GM10248 (cell line): ENCODE data around the gene TOX2.

ENCODE experiments used
- CTCF ChIA-PET: fragments of 300-600 bp; sonication (Branson Sonifier 250); formaldehyde crosslinking; extraction: SDS; loops from one replicate; lab custom pipeline; 2021; ENCODE audit warnings: antibody characterized with exemption; lab: Yijun Ruan, JAX
- POLR2A ChIA-PET: fragments of 350-650 bp; sonication (Branson Sonifier 250); formaldehyde crosslinking; extraction: SDS; loops from one replicate; lab custom pipeline; 2020; ENCODE audit warnings: antibody characterized with exemption; lab: Yijun Ruan, JAX
- DNase-seq: peaks from one replicate; pipeline ENCODE4 v3.0.0; 2012; ENCODE audit errors: extremely low spot score
- CTCF ChIP-seq: IDR thresholded peaks from 2 replicates; pipeline ENCODE4 v1.5.1; 2012; ENCODE audit warnings: mild to moderate bottlenecking, low read depth; ENCODE audit errors: extremely low read depth, missing control alignments, control extremely low read depth

TOX2 gene

GRCh38 chr20:43988867-43989266, 74.2 kb downstream of the TOX2 start:
- ChIA-PET CTCF (interaction anchor here (0.8 to 2.1 kb wide), 3 partner anchors 10 to 540 kb away, joined by 3 to 11 read pairs (median 5); no protein-coding TSS in a partner anchor), POLR2A (no interaction called here)
- no peak for TF ChIP-seq CTCF
- DNase-seq, result no peak

DNA sequence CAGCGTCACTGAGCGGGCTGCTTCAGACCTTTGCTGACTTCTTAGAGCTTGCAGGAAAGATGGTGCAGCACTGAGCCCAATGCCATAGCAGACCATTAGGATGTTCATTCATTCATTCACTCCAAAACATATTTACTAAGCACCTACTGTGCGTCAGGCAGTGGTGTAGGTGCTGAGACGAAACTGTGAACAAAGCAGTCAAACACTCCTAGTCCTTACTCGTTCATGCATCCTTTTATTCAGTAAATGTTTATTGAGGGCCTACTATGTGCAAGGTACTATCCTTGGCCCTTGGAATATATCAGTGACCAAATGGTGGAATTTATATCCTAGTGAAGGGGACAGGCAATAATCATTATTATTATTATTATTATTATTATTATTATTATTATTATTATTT, 76.6 kb downstream of the TOX2 start:
- no peak for TF ChIP-seq CTCF
- CTCF ChIA-PET, result interaction anchor here (1.2 to 3.2 kb wide), 2 partner anchors 7 to 20 kb away, joined by 3 to 16 read pairs; no protein-coding TSS in a partner anchor
- no peak for DNase-seq
- POLR2A ChIA-PET, result no interaction called here

- TF ChIP-seq CTCF, result no peak
- CTCF ChIA-PET, result interaction anchor here (1.2 to 3.2 kb wide), 2 partner anchors 8 to 21 kb away, joined by 3 to 16 read pairs; no protein-coding TSS in a partner anchor
- DNase-seq, result no peak
- POLR2A ChIA-PET, result no interaction called here
Observed at GRCh38 chr20:43991982-43992381, 77.3 kb downstream of the TOX2 start.

GRCh38 chr20:43992885-43993284, 78.2 kb downstream of the TOX2 start:
- POLR2A ChIA-PET, result no interaction called here
- TF ChIP-seq CTCF, result no peak
- CTCF ChIA-PET, result interaction anchor here (3.2 kb wide), 1 partner anchor 9 kb away, joined by 16 read pairs; no protein-coding TSS in a partner anchor
- no peak for DNase-seq

GRCh38 chr20:43993560-43993959, 78.9 kb downstream of the TOX2 start:
- DNase-seq, result no peak
- POLR2A ChIA-PET, result no interaction called here
- no peak for TF ChIP-seq CTCF
- CTCF ChIA-PET, result interaction anchor here (3.2 kb wide), 1 partner anchor 10 kb away, joined by 16 read pairs; no protein-coding TSS in a partner anchor

DNA sequence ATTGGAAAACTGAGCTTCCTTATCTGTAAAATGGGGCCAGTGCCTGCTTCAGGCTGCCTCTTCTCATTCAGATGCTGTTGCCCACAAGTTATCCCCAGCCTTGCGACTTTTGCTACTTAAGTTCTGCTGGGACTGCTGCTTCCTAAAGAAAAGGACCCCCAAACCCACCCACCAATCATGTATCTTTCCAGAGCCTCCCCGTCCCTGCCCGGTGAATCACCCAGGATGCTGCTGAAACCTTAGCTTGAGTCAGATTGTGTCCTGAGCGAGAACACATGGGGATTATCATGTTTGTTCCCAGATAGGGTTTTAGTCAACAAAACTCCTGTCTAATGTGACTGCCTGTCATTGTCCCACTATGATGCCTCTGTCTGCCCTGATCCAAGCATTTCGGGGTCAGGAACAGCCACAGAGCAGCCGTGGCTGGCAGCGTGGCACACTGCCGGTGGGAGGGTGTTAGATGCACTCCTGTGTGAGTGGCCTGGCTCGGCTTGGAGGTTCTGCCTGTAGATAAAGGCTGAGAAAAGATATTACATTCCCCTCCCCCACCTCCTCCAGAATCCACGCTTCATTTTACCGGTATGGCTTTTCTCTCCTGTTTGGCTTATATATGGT, 79.9 kb downstream of the TOX2 start:
- no peak for DNase-seq
- TF ChIP-seq CTCF, result no peak
- ChIA-PET POLR2A (no interaction called here), CTCF (interaction anchor here (1.0 to 3.2 kb wide), 3 partner anchors 11 to 245 kb away, joined by 3 to 16 read pairs (median 3); no protein-coding TSS in a partner anchor)
